Stimulated activated naive CD8-positive, alpha-beta T cell treated with anti-CD3 and anti-CD28 coated beads, Interleukin-15, Interleukin-2, amounts not matched to agents 100 U/mL and 50 U/mL, for 24 hours (primary cell): Measurements from ENCODE around the gene PTPDC1.

Experiments
- ATAC-seq: fragments of 150-1000 bp; cut with Tn5 transposase; one replicate; pipeline ENCODE4 v1.10.0; 2021
- DNase-seq: peaks from one replicate; pipeline ENCODE4 v3.0.0; 2021

The PTPDC1 gene

DNA sequence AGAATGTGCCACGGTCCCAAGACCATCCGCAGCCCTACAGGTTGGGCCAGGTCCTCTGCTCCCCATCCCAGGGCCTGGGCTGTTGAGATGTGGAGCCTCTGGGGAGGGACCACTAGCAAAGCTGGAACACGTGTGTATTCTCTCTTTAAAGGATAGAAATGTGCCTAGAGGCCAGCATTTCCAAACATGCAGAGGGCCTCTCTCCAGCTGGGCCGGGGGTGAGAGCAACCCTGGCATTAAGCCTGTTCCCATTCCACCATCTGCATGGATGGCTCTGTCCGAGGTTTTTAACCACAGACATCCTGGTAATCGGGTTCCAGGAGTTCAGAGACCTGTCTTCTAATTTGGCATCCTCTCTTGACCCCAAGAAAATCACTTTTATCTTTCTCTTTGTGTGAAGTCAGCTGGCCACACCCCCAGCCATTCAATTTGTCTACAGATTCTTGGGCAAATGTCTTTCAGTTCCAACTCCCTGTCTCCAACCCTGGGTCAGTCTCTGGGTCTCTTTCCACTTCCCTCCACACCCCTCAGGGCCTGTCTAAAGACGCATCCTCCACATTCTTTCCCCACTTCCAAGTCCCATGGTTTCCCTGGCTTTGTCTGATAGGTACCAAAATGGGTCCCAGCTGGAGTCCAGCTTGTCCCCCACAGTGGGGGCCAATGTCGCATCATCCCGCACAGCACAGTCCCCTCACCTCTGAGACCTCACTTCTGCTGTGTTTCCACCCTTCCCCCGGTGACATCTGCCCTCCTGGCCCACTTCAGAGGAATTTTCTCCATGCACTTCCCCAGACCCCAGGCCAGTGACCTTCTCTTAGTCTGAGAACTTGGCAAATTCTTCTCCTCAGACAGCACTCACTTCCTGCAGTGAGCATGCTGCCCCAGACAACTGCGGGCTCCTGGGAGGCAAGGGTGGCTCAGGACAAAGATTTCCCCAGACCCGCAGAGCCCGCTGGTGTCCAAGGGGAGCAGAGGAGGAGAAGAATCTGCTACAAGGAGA is 56.8 kb downstream of the PTPDC1 start:
- no peak for ATAC-seq
- no peak for DNase-seq

DNA sequence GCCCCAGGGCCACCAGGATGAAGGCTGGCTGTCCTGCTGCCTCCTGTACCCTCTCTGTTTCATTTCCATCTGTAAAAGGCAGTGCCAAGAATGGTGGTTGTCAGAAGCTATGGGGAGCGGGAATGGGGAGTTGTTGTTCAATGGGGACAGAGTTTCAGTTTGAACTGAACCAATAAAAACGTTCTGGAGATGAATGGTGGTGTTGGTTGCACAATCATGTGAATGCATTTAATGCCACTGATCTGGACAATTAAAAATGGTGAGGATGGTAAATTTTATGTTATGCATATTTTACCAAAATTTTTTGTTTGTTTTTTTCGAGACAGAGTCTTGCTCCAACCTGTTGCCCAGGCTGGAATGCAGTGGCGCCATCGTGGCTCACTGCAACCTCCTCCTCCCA is 58.1 kb downstream of the PTPDC1 start:
- DNase-seq: no peak
- ATAC-seq: no peak

DNA sequence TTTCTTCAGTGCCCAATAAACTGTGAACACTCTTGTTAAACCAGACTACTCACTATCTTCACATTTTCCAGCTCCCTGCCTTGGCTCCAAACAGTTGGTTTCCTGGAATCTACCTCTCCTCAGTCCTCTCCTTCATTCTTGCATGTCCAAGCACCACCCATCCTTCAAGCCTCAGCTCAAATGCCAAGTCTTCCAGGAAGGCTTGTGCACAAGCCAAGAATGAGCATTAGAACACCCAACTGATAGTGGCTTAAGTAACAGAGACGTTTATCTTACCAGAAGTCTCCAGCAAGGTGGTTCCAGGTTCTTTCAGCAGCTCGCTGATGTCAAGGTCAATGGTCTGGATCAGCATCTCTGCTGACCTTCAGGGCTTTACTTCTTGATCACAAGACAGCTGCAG is 60.1 kb downstream of the PTPDC1 start:
- DNase-seq (no peak), ATAC-seq (no peak)

DNA sequence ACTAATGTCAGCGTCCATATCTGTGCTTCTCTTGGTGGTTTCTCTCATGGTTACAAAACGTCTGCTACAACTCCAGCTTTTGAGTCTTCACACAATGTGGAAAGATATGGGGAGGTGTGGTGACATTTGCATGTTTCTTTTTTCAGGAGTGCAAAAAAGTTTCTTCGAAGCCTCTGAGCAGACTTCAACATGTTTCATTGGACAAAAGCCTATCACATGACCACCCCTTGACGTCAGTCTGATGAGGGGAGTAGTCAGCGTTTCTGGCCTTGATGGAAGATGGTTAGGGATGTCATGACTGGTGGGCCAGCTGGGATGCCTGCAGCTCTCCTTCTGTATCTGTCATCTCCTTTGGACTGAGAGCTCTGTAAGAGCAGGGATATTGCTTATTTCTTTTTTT is 61.4 kb downstream of the PTPDC1 start:
- DNase-seq: no peak
- ATAC-seq: no peak

DNA sequence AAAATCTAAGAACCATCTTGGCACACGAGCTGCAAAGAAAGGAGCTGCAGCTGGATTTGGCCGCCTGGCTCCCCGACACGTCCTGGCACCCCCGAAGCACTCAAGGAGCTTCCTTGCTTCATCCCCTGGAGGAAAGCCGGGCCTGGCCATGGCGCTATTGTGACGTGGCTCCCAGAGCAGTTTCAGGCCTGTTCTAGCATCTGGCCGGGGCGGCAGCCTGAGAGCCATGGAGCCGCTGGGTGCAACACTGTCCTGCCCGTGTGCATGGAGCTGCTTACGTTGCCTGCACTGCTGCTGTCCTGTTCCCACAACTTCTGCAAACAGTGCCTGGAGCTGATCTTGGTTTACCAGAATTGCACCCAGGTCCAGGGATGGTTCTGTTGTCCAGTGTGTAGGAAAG is 63.5 kb downstream of the PTPDC1 start:
- ATAC-seq: no peak
- no peak for DNase-seq

DNA sequence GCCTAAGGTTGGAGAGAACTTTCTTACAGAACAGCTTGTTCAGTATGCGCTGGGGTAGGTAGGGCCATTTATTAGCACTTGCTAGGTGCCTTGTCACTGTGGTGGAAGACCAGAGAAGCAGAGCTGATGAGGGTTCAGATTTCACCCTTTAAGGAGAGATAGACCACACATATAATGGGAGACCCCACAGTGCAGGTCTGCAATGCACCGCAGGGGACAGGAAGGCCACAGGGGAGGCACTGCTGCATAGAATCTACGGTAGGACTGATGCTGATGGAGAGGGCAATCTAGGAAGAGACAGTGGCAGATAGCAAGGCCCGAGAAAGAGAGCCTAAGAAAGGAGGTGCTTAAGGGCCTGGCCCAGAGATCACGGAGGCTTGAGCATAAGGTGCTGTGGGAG is 64.2 kb downstream of the PTPDC1 start:
- DNase-seq (no peak), ATAC-seq (no peak)

DNA sequence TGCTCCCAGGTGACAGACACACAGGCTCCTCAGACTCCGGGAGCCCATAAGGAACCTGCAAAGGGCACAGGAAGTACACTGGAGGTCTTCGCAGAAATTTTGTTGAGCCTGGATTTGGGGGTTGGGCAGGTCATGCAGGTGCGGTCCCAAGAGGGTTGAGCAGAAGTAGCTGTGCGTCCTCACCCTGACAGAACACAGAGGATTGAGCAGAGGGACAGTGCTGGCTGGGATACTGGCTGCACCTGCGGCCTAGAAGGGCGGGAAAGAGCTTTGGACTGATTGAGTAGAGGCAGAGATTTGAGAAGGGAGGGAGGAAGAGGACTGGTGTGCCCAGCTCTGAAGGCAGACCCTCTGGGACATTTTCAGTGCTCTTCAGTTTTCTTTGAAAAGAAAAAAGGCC is 65.4 kb downstream of the PTPDC1 start:
- no peak for DNase-seq

DNA sequence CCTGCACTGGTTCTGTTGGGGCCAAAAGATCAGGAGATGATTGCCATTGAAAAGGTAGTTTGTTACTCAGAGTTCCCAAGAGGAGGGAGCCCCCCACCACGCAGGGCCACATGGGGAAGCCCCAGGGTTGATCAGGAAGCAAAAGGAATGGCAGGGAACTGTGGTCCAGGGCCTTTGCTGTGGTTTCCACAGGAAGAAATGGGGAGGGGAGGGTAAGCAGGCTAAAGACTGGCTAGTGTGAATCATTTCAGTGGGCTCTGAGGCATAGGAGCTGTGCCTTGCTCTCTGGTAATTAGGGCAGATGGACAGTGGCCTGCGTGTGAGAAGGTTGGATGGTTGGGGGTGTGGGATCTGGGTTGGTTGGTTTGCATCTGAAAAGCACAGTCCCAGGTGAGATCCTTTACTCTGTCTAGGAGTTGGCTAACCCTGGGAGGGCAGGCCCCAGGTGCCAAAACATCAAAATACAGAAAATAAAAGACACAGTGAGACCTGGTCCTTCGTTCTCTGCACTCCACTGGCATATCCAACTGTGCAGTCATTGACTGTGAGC is 66.1 kb downstream of the PTPDC1 start:
- no peak for ATAC-seq
- DNase-seq: no peak

More for the DNA sequence above, 65.4 kb downstream of the PTPDC1 start:
- no peak for ATAC-seq

DNA sequence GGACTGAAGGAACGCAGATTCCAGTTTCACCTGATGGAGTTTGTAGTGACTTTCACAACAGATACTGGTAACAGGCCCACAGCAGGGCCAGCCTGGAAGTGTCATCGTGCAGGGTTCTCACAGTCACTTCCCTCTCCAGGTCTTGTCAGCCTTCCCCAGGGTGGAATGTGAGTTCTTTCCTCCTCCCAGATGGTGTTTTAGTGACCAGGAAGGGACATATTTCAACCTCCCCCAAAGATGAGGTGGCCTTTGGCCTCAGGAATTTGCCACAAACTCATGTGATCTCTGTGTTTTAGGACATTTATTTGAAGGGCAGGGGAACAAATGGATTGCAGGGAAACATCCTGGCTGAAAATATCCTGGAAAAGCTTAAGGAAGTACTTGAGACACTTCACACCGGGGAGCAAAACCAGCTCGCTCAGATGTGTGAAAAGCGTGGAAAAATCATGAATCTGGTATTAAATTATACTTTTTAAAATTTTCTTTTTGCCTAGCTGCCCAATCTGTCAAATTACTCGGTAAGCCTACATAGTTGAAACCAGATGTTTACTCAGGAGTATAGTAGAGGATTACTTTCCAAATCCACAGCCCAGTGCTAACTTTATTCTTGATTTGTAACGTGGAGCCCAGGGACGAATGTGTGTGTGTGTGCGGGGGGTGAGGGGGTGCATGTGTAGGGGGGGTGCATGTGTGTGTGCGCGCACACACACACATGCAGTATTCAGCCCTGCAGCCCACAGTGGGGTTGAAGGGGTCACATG is 66.8 kb downstream of the PTPDC1 start:
- ATAC-seq (no peak), DNase-seq (no peak)

DNA sequence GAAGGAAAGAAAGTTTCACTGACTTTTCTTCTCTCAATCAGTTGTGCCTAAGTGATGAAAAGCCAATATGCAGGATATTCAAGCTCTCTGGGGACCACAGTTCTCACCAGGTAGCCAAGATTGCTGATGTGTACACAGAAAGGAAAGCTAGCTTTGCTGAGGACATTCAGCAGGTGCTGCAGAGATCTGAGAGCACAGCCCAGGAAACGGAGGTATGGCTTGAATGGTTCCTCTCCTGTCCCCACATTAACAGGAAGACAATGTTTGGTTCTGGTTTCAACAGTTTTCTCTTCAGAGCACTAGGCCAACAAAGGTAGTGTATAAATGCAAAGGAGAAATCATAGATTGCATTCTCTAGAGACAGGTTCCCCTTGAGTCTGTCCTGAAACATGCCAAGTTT is 69.6 kb downstream of the PTPDC1 start:
- ATAC-seq: no peak
- DNase-seq: no peak

DNA sequence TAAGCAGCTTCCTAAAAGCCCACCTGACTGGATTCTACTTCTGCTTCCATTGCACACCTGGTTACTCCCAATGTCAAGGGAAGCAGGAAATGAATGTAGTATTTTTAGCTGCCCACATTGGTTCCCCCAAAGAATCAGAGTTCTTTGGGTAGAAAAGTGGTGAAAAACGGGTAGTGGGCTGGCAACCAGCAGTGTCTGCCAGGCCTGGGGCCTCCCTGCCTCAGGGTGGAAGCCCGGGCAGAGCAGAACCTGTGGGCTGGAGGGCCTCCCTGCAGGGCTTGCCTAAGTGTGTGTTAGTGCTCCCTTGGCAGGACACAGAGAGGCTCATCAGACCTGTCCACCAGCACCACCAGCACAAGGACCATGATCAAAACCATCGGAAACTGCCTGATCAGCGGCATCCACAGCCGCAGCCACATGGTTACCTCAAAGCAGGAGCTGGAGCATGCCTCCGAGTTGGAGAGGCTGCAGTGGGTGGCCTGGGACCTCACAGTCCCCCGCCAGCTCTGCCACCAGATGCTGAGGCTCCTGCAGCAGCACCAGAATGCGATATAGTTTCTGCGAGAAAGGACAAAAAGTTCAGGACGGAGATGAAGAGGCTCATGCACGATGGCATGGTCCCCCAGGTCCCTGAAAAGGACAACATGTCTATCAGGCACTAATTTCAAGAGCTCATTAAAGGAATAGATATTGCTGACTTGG is 72.2 kb downstream of the PTPDC1 start:
- DNase-seq (no peak), ATAC-seq (no peak)

DNA sequence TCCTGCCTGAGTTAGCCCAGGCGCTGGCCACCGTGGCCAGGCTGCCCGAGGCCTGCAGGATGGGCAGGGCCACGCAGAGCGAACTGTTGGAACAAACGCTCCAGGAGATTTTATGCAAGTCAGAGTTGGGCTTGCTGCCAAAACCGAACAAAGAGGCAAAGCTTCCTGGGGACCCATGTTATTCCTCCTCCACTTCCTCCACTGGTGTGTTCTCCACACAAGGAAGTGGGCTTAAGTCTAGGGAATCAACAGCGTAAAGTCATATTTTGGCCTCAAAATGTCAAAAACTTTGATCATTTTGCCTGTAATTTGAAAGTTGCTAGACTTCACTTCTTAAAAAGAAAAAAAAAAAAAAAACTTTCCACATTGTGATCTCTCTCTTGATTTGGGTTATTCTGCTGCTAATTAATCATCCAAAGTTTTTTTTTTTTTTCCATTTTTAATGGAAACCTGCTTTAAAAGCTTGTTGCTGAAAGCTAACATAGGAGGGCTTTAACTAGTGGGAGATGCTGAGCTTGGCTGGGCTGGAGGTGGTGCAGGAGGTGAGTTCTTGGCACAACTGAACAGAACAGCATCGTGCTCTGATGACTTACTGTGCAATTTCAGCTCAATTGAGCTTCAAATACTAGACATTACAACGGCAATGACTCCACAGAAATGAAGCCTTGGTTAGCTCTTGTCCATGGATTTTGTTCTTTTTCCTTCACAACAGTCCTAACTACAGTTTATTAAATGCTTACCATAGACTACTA is 73.0 kb downstream of the PTPDC1 start:
- ATAC-seq: no peak

More for the DNA sequence above, 73.0 kb downstream of the PTPDC1 start:
- no peak for DNase-seq
